Smooth muscle cell of trachea (primary cell): ENCODE results near the gene ZC2HC1B. TPM values are rescaled to one million over a fixed set of nuclear protein-coding genes. Genes with fewer than 3 reads are reported as not detected.

ENCODE experiments used
- total RNA-seq: library from RNA; depleted of rRNA; stranded (reverse); fragments of >200 nt; gene quantifications from 2 replicates; pipeline ENCODE4 v1.2.1, GENCODE V29; 2014

ZC2HC1B gene
- not detected in 2 replicates for total RNA-seq

DNA sequence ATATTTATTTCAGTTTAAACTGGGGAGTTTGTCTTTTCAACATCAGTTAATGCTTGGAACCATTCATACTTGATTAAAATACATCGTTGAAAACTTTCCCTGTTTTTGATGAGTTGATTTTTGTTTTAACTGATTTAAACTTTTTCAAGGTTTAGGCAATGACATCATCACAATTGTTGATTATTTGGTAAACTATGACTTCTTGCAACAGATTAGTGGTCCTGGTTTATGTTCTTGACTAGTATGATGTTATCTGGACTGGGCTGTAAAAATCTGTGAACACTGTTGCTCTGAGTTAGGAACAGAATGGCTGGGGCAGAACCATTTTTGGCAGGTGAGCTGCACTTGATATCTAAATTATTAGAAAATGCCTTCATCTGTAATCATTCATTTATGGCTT, at the start of gene ZC2HC1B:
Gene ZC2HC1B (plus strand): TSS at position 241 of the 400 bp plus-strand sequence. CDS start 66 bp downstream, at position 307.

GRCh38 chr6:143842902-143843676, 21.2 kb upstream of the ZC2HC1B start, which contains the start of gene LTV1:
LTV1 (plus strand) TSS chr6:143843338; CDS start chr6:143843478, 140 bp downstream.

Other genes with a start within 250 kb of the ZC2HC1B start
- gene PHACTR2, start 186.5 kb upstream of the ZC2HC1B start, total RNA-seq = 52.9 TPM in 2 replicates
- gene LTV1, start 21.1 kb upstream of the ZC2HC1B start, total RNA-seq = 11.9 and 14.8 TPM in 2 replicates
- gene PLAGL1, start 143.8 kb downstream of the ZC2HC1B start, total RNA-seq = 21.7 and 24.3 TPM in 2 replicates
- gene SF3B5, start 231.1 kb downstream of the ZC2HC1B start, total RNA-seq = 72.0 and 108 TPM in 2 replicates